Vagina (tissue), 2 donors: ENCODE data around the gene CCDC68.

ENCODE experiments used
- POLR2A ChIP-seq, 2 donors: fragments of 450-650 bp; IDR thresholded peaks; one replicate each; pipeline ENCODE4 v1.6.1; 2017; ENCODE audit warnings: antibody characterized with exemption in 2 of 2, mild to moderate bottlenecking in 2 of 2, moderate library complexity in 2 of 2
- TF ChIP-seq, protein P1 (sequence below), 3 experiments: fragments of 450-650 bp in 2 of 3; fragments of 200-600 bp in 1 of 3; sonication (generic) in 1 of 3; IDR thresholded peaks; one replicate each; pipeline ENCODE4 v1.5.1; 2017 to 2019; ENCODE audit warnings: antibody characterized with exemption in 3 of 3, mild to moderate bottlenecking in 2 of 3, moderate library complexity in 2 of 3

DNA sequence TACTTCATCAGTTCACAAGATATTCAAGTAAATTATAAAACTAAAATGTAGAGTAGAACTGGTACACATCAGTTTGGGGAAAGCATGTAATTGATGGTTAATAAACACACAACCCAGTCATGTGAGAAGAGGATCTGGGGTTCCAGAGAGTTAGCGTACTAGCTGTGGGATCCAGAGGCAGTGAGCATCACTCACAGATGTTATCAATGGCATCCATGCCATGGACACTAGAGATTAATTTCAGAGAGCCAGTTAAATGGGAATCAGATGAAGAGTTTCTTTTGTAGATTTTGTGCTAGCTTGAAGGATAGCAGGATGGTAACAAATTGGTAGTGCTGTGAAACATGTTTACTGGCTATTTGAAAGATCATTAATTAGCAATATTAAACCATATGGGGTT, 21.8 kb upstream of the CCDC68 start:
- TF ChIP-seq POLR2A (IDR thresholded peaks at IDR 0.05): no peak
- TF ChIP-seq, protein P1, sequence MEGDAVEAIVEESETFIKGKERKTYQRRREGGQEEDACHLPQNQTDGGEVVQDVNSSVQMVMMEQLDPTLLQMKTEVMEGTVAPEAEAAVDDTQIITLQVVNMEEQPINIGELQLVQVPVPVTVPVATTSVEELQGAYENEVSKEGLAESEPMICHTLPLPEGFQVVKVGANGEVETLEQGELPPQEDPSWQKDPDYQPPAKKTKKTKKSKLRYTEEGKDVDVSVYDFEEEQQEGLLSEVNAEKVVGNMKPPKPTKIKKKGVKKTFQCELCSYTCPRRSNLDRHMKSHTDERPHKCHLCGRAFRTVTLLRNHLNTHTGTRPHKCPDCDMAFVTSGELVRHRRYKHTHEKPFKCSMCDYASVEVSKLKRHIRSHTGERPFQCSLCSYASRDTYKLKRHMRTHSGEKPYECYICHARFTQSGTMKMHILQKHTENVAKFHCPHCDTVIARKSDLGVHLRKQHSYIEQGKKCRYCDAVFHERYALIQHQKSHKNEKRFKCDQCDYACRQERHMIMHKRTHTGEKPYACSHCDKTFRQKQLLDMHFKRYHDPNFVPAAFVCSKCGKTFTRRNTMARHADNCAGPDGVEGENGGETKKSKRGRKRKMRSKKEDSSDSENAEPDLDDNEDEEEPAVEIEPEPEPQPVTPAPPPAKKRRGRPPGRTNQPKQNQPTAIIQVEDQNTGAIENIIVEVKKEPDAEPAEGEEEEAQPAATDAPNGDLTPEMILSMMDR (IDR thresholded peaks at IDR 0.05): no peak
